Sigmoid colon (tissue), 4 donors: ENCODE data around the gene GSTO1.

Source experiments
- CTCF ChIP-seq, 4 experiments: fragments of 450-650 bp in 3 of 4; fragments of 200-600 bp in 1 of 4; IDR thresholded peaks; one replicate each; pipeline ENCODE4 v1.5.1; 2016 to 2019; ENCODE audit warnings: antibody characterized with exemption in 4 of 4, mild to moderate bottlenecking in 3 of 4, moderate library complexity in 2 of 4
- POLR2AphosphoS5 ChIP-seq, 4 donors: sonication (generic); formaldehyde crosslinking; IDR thresholded peaks; one replicate each; pipeline ENCODE4 v1.6.1; 2017; ENCODE audit warnings: antibody characterized with exemption in 4 of 4

- TF ChIP-seq POLR2AphosphoS5 (IDR thresholded peaks at IDR 0.05) (no peak), CTCF (IDR thresholded peaks at IDR 0.05) (no peak)
Measured at GRCh38 chr10:104273286-104273685, 18.6 kb downstream of the GSTO1 start.
